ENCODE measurements around the gene JDP2. TPM values are rescaled to one million over a fixed set of nuclear protein-coding genes. Genes with fewer than 3 reads are reported as not detected.

The JDP2 gene
- total and polyA plus RNA-seq, 4 donors, result 13.8 to 30.4 (median 24.0) TPM

- 40% methylated on average over 6 of the region's 7 CpGs for WGBS (ENCODE audit: insufficient coverage)
- Histone ChIP-seq H3K27me3 (ENCODE audit: control insufficient read depth, insufficient read depth, low read length) (no peaks in the 10 kb centered on the region), H3K4me1 (ENCODE audit: control insufficient read depth, insufficient read depth, low read length) (peaks cover 11% of the 10 kb centered on the region), H3K4me3 (ENCODE audit: low read depth, low read length) (no peak overlapping the region), H3K27ac (ENCODE audit: low read depth, low read length) (no peak overlapping the region), H3K36me3 (ENCODE audit: control insufficient read depth, insufficient read depth, low read length) (no peaks in the 10 kb centered on the region), H3K9me3 (ENCODE audit: control insufficient read depth, insufficient read depth, low read length) (peaks cover 4% of the 10 kb centered on the region)
- DNase-seq (ENCODE audit: low read depth in 4 of 6, low spot score in 6 of 6), result peak in 1 of 6 donors; percentile 1
Measured at GRCh38 chr14:75515629-75515996, 87.8 kb downstream of the JDP2 start.

- no peak overlapping the region for H3K27ac ChIP-seq (ENCODE audit: low read depth, low read length)
- no peaks in the 10 kb centered on the region for H3K27me3 ChIP-seq (ENCODE audit: control insufficient read depth, insufficient read depth, low read length)
- no peak overlapping the region for H3K4me3 ChIP-seq (ENCODE audit: low read depth, low read length)
- H3K36me3 ChIP-seq (ENCODE audit: control insufficient read depth, insufficient read depth, low read length), result no peaks in the 10 kb centered on the region
- H3K9me3 ChIP-seq (ENCODE audit: control insufficient read depth, insufficient read depth, low read length), result no peaks in the 10 kb centered on the region
- H3K4me1 ChIP-seq (ENCODE audit: control insufficient read depth, insufficient read depth, low read length), result peaks cover 11% of the 10 kb centered on the region
- no peak for DNase-seq (ENCODE audit: low read depth in 4 of 6, low spot score in 6 of 6)
- WGBS (ENCODE audit: insufficient coverage), result no CpG with 5 or more reads among the region's 4 CpGs
Measured at GRCh38 chr14:75518625-75519024, 90.8 kb downstream of the JDP2 start.

GRCh38 chr14:75519394-75519793 lies 91.6 kb downstream of the JDP2 start:
- no peaks in the 10 kb centered on the region for H3K9me3 ChIP-seq (ENCODE audit: control insufficient read depth, insufficient read depth, low read length)
- no CpG with 5 or more reads among the region's 4 CpGs for WGBS (ENCODE audit: insufficient coverage)
- H3K4me3 ChIP-seq (ENCODE audit: low read depth, low read length), result no peak overlapping the region
- H3K4me1 ChIP-seq (ENCODE audit: control insufficient read depth, insufficient read depth, low read length), result peaks cover 11% of the 10 kb centered on the region
- H3K27ac ChIP-seq (ENCODE audit: low read depth, low read length), result no peak overlapping the region
- no peaks in the 10 kb centered on the region for H3K27me3 ChIP-seq (ENCODE audit: control insufficient read depth, insufficient read depth, low read length)
- DNase-seq (ENCODE audit: low read depth in 4 of 6, low spot score in 6 of 6), result no peak
- no peaks in the 10 kb centered on the region for H3K36me3 ChIP-seq (ENCODE audit: control insufficient read depth, insufficient read depth, low read length)

- no peak for DNase-seq (ENCODE audit: low read depth in 4 of 6, low spot score in 6 of 6)
- no peaks in the 10 kb centered on the region for H3K27me3 ChIP-seq (ENCODE audit: control insufficient read depth, insufficient read depth, low read length)
- no peak overlapping the region for H3K4me3 ChIP-seq (ENCODE audit: low read depth, low read length)
- no peak overlapping the region for H3K27ac ChIP-seq (ENCODE audit: low read depth, low read length)
- no peaks in the 10 kb centered on the region for H3K36me3 ChIP-seq (ENCODE audit: control insufficient read depth, insufficient read depth, low read length)
- WGBS (ENCODE audit: insufficient coverage), result 90% methylated on average over 4 of the region's 11 CpGs
- peaks cover 7% of the 10 kb centered on the region for H3K4me1 ChIP-seq (ENCODE audit: control insufficient read depth, insufficient read depth, low read length)
- H3K9me3 ChIP-seq (ENCODE audit: control insufficient read depth, insufficient read depth, low read length), result no peaks in the 10 kb centered on the region
Measured at GRCh38 chr14:75519826-75520728, 92.3 kb downstream of the JDP2 start.

- Histone ChIP-seq H3K27ac (ENCODE audit: low read depth, low read length) (no peak overlapping the region), H3K9me3 (ENCODE audit: control insufficient read depth, insufficient read depth, low read length) (no peaks in the 10 kb centered on the region), H3K4me1 (ENCODE audit: control insufficient read depth, insufficient read depth, low read length) (no peaks in the 10 kb centered on the region), H3K27me3 (ENCODE audit: control insufficient read depth, insufficient read depth, low read length) (no peaks in the 10 kb centered on the region), H3K36me3 (ENCODE audit: control insufficient read depth, insufficient read depth, low read length) (no peaks in the 10 kb centered on the region), H3K4me3 (ENCODE audit: low read depth, low read length) (no peak overlapping the region)
- no peak for DNase-seq (ENCODE audit: low read depth in 4 of 6, low spot score in 6 of 6)
- 95% methylated on average over 2 of the region's 3 CpGs for WGBS (ENCODE audit: insufficient coverage)
Measured at GRCh38 chr14:75520852-75521251, 93.0 kb downstream of the JDP2 start.

- Histone ChIP-seq H3K27me3 (ENCODE audit: control insufficient read depth, insufficient read depth, low read length) (no peaks in the 10 kb centered on the region), H3K36me3 (ENCODE audit: control insufficient read depth, insufficient read depth, low read length) (no peaks in the 10 kb centered on the region), H3K27ac (ENCODE audit: low read depth, low read length) (no peak overlapping the region), H3K9me3 (ENCODE audit: control insufficient read depth, insufficient read depth, low read length) (no peaks in the 10 kb centered on the region), H3K4me1 (ENCODE audit: control insufficient read depth, insufficient read depth, low read length) (no peaks in the 10 kb centered on the region), H3K4me3 (ENCODE audit: low read depth, low read length) (no peak overlapping the region)
- DNase-seq (ENCODE audit: low read depth in 4 of 6, low spot score in 6 of 6), result no peak
- WGBS (ENCODE audit: insufficient coverage), result 76% methylated on average over 7 of the region's 11 CpGs
Measured at GRCh38 chr14:75521415-75522199, 93.8 kb downstream of the JDP2 start.

GRCh38 chr14:75522224-75522982 lies 94.6 kb downstream of the JDP2 start, which contains the start of gene BATF:
TSS of gene BATF (plus strand) at chr14:75522469. CDS start at chr14:75522683, 214 bp downstream.
- Histone ChIP-seq H3K4me3 (ENCODE audit: low read depth, low read length) (no peak within 1 kb of the TSS), H3K27me3 (ENCODE audit: control insufficient read depth, insufficient read depth, low read length) (no peaks in the 10 kb centered on the region), H3K36me3 (ENCODE audit: control insufficient read depth, insufficient read depth, low read length) (no peaks in the 10 kb centered on the region), H3K4me1 (ENCODE audit: control insufficient read depth, insufficient read depth, low read length) (no peaks in the 10 kb centered on the region), H3K27ac (ENCODE audit: low read depth, low read length) (no peak within 1 kb of the TSS), H3K9me3 (ENCODE audit: control insufficient read depth, insufficient read depth, low read length) (no peaks in the 10 kb centered on the region)
- DNase-seq (ENCODE audit: low read depth in 4 of 6, low spot score in 6 of 6), result no peak
- WGBS (ENCODE audit: insufficient coverage), result 78% methylated on average over 8 of the region's 13 CpGs

- H3K36me3 ChIP-seq (ENCODE audit: control insufficient read depth, insufficient read depth, low read length), result no peaks in the 10 kb centered on the region
- no peaks in the 10 kb centered on the region for H3K4me1 ChIP-seq (ENCODE audit: control insufficient read depth, insufficient read depth, low read length)
- H3K27me3 ChIP-seq (ENCODE audit: control insufficient read depth, insufficient read depth, low read length), result no peaks in the 10 kb centered on the region
- H3K9me3 ChIP-seq (ENCODE audit: control insufficient read depth, insufficient read depth, low read length), result no peaks in the 10 kb centered on the region
- H3K27ac ChIP-seq (ENCODE audit: low read depth, low read length), result no peak overlapping the region
- no peak overlapping the region for H3K4me3 ChIP-seq (ENCODE audit: low read depth, low read length)
- WGBS (ENCODE audit: insufficient coverage), result 53% methylated on average over 1 of the region's 1 CpG
- DNase-seq (ENCODE audit: low read depth in 4 of 6, low spot score in 6 of 6), result no peak
Measured at GRCh38 chr14:75522983-75523318, 95.1 kb downstream of the JDP2 start.

All from spinal cord (tissue), 10 donors.